Measurements from ENCODE around the gene BARHL1.

BARHL1 gene

DNA sequence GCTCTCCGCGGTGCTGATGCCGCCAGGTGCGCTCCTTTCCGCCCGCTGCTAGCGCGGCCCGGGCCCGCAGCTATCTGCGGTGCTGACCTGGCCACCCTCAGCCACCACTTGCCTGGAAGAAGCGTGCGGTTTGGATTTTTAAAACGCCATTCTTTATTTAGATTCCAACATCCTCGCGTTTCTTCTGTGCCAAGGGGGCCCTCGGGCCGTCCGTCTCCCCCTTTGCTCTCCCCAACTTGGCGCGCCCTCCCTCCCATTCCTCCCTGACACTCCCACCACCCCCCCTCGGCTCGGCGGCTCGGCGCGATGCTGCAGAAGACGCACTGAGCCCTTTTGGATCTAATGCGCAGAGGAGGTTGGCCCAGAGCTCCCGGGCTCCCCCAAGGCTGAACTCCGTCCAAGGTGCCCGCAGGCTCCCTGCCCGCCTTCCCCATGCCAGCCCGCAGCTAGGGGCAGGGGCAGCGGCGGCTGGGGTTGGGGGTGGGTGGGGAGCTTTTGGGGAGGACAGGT, at the start of gene BARHL1:
Gene BARHL1, plus strand, starts transcription at position 331 of the 510 bp plus-strand sequence. CDS start 192 bp downstream, outside the sequence.
- DNase-seq (ENCODE audit: low read depth, low spot score): no peak

DNA sequence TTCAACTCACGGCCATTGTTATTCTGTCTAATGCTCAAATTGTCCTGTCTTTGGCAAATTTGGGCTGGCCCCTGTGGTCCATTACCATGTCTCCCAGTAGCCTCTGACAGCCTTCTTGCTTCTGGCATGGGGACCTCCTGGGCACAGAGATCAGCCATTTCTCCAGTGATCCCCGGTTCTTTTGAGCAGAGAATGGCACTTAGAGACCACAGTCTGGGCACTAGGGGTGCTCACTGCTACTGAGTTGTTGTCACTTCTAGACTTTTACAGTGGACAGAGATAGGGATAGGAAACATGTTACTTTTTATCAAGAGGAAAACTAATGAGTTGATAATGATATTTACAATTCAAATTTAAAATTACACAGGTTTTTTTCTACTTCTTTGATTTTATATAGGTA, 47.6 kb upstream of the BARHL1 start:
- no peak for DNase-seq (ENCODE audit: low read depth, low spot score)

- DNase-seq (ENCODE audit: low read depth, low spot score): no peak
Measured at GRCh38 chr9:132536124-132536523, 46.3 kb upstream of the BARHL1 start.

DNA sequence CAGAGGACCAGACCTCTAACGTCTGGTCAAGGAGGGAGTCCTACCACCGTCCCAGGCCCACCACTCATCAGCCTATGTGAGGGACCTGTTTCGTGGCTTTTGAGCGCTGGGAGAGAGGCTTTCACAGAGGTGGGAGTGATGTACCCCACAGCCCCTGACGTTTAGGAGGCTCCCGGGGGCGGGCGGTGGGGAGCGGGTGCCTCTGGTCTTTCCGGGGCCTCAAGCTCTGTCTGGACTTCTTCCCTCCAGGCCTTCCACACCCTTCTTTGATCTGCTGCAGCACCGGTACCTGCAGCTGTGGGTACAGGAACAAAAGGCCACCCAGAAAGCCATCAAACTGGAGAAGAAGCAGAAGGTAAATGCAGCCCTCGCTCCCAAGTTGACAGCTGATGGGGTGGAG, 45.1 kb upstream of the BARHL1 start:
- DNase-seq (ENCODE audit: low read depth, low spot score): no peak

DNA sequence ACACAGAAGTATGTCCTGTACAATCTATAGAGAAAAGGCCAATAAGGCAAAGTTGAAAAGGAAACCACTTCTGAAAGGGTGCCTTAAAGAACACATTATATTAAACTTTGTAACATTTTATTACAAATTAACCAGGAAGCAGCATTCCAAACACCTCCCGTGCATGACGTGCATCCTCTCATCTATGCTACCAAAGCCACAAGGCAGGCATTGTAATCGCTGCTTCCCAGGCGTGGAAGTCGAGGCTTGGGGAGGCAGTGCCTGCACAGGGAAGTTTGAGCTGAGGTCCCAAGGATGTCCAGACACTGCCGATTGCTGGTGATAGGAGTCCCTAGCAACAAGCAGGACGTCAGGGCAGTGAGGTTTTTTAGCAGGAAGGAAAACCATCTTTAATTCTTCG, 44.3 kb upstream of the BARHL1 start:
- DNase-seq (ENCODE audit: low read depth, low spot score): no peak

DNA sequence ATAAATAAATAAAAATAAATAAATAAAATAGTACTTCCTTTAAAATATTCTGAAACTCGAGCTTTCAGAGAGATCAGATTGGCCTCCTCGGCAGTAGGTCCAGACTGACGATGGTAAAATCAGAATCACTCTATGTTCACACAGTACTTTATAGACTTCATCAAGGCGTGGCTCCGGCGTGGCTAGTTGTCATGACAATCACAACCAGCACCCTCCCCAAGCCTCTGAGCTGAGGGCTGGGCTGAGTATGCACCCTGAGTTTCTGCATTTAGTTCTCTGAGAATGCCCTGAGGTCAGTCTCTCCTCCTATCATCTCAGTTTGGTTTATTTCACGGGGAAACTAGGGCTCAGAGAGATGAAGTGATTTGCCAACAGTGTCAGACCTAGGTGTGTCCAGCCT, 43.3 kb upstream of the BARHL1 start:
- no peak for DNase-seq (ENCODE audit: low read depth, low spot score)

DNA sequence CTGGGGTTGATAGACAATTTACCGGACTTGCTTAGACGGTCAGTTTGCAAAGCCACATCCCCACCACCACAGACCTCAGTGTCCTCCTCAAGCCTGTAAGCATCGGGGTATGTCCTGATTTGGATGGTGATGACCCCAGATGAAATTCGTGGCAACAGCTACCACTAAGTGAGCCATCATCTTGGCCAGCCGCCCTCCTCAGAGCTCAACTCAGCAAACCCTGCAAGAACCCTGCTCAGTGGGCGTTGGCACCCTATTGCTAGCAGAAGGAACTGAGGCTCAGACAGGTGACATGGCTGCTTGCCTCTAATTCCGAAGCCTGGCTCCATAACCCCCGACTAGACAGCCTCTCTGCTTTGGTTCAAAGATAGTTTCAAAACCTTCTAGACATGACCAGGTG, 41.4 kb upstream of the BARHL1 start:
- no peak for DNase-seq (ENCODE audit: low read depth, low spot score)

DNA sequence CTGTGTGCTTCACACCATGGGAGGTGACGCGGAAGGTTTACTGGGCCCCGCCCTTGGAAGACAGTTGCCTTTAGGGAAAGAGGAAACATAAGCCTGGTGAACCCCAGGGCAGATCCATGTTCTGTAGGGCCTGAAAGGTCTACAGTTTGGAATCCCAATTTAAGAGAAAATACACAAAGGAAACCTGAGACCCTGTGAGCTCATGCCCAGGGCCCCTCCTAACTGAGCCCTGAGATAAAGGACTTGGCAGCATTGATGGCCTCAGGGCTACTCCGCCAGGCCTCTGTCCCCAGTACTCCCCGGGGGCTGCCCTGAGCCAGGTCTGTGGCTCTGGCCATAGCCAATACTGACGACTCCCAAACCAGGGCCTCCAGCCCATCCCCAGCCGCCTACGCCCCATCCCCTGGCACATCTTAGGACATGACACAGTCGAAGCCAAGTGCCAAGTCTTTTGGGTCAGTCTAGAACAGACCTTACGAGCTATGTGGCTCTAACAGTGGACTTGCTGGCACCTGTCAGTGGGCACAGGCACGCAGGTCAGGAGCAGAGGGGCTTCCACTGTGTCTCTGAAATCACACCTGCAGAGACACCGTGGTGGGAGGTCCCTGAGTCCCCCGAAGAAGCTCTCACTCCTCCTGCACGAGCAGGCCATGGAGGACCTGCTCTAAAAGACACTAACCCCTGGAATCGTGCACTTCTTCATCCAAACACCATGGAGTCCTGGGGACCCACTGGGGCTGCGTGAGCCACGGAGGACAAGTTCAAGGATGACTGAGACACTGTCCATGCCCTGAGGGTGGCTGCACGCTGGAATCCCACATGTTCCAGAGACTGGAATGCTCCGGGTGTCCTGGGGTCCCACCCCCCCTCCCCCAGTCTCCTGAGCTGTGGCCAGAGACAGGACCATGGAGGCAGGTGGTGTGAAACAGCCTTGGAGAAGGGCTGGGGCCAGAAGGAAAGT, 40.3 kb upstream of the BARHL1 start:
- no peak for DNase-seq (ENCODE audit: low read depth, low spot score)

DNA sequence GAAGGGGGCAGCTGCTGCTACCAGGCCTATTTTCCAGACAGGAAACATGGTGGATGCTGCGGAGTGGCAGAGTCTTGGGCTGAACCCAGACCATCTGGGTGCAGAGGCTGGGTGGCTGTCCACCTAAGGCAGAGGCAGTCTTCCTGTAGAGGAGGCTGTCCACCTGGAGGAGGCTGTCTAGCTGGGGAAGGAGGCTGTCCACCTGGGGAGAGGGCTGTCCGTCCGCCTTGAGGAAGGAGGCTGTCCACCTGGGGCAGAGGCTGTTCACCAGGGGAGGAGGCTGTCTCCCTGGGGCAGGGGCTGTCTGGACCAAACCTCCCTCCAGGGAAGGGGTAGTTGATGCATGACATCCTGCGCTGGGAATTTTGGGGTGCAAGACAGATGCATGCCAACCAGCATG, 39.2 kb upstream of the BARHL1 start:
- DNase-seq (ENCODE audit: low read depth, low spot score): no peak

DNA sequence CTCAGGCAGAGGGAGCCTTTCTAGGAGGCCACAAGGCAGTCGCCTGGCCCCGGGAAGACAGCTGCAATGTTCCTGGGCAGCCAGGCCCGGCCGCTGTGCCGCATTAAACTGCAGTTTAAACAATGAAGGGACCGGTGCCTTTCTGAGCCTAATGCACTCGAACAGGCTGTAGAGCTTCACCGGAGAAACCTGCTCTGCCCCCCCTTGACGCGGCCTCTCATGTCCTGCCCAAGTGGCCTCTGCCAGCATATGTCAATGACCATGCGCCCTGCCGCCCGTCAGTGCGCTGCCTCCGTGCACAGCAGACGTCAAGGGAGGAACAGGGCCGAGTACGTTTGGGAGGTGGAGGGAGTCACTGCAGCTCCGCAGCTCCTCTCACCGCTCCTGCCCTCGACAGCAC, 38.4 kb upstream of the BARHL1 start:
- DNase-seq (ENCODE audit: low read depth, low spot score): no peak

GRCh38 chr9:132545578-132545977, 36.8 kb upstream of the BARHL1 start:
- no peak for DNase-seq (ENCODE audit: low read depth, low spot score)

- DNase-seq (ENCODE audit: low read depth, low spot score): peak; percentile 72
Measured at GRCh38 chr9:132546148-132547051, 36.0 kb upstream of the BARHL1 start.

DNA sequence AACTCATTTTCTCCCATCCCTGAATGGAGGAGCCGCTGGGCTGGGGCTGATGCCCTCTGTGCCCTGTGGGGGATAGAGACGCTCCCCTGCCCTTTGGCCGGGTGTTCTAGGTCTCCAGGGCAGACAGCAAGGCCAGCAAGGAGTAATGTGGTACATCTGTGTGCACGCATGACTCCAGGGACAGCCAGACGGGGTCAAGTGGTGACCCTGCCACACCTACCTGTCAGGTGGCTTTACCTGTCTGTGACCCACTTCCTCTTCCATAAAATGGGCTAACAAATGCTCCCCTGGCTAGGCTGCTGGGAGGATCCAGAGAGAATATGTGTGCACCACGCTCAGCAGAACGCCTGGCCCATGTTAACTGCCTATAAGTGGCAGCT, 35.4 kb upstream of the BARHL1 start:
- no peak for DNase-seq (ENCODE audit: low read depth, low spot score)

DNA sequence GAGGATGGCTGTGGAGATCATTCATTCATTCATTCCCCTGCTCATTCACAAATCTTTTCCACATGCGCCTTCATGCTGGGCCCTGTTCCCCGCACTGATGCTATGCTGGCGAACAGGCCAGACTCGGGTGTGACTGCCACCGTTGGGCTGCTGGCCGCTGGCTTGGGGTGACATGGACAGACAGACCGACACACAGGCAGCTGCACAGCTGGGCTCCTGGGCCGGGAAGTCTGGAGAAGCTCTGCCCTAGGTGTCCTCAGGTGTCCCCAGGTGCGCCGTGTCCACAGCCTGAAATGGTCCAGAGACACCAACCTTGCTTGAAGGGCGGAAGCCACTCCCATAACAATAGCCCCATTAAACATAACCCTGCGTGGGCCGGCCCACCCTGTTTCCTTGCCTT, 35.0 kb upstream of the BARHL1 start:
- DNase-seq (ENCODE audit: low read depth, low spot score): no peak

DNA sequence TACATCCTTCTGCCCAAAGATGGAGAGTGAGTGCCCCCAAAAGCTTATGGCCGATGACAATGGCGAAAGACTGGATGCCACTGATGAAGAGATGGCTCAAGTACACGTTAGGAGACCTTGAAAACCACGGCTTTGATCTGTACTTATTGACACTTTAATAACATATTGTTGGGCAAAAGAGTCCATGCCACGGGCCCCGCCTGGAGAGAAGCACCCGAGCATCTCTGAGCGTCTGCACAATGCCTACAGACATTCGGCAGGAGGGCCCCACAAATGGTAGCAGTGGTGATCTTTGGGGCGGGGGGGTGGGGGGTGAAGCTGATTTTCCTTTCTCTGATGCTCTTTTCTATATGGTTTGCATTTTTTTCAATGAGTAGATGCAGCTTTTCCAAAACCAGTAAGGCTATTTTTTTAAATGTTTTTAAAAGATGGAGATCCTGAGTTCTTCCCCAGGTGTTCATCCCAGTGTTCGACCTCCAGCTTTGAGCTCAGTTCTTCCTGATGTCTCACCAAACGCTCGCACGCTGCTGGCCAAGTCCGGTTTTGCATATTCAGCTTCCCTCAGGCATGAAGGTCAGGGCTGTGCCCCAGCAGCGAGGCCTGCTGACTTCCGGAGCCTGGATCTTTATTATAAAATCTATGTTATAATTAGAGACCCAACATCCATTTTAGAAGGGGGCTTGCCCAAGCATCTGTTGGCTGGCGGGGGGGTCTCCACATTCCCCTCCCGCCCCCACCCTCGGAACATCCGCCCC, 34.3 kb upstream of the BARHL1 start:
- DNase-seq (ENCODE audit: low read depth, low spot score): no peak

DNA sequence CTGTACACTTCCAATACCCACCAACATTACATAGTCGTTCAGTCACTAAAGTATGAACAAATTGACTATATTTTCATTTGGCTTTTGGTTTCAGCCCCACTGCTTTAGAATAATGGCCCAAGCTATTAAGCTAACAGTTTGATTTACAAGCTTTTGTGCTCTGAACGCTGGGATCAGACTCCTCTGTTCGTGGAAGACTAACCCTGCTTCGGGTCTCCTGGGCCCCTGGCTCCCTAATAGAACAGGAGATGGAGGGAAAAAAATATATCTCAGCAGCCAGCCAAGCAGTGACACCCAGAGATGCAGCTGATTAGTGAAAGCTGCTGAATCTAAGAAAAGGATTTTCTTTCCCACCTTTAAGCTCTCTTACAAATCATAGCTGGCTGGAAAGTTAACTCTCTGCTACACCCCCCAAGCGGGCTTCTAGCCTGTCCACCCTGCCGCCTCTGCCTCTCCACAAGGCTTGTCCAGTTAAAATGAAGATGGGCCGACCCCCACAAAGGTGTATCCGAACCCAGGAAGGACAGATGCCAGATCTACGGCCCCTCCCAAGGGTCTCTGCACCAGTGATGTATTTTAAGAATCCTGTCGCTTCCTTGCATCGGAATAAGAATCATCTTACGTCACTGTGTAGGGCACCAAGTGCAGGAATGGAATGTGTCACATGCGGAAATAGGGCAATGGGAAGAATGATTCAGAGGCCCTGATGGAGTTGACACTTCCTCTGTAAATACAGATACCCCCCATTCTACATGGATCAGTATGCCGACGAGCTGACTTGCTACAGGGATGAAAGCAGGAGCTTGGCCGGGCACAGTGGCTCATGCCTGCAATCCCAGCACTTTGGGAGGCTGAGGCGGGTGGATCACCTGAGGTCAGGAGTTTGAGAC, 33.4 kb upstream of the BARHL1 start:
- DNase-seq (ENCODE audit: low read depth, low spot score): peak; percentile 44

DNA sequence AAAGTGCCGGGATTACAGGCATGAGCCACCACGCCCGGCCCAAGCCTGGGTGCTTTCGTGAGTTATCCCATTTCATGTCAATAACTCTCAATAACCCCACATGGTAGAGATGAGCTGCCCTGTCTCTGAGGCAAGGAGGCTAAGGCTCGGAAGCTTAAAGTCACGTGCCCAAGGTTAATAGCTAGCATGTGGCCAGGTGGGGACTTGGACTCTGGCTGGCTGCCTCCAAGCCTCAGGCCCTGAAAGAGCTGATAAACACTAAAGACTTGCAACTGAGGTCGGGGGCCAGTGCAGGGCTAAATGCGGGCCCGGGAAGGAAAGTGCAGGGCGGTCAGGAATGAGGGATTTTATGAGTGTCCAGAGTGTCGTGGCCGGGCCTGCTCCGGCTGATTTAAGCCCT, 30.9 kb upstream of the BARHL1 start:
- DNase-seq (ENCODE audit: low read depth, low spot score): no peak

DNA sequence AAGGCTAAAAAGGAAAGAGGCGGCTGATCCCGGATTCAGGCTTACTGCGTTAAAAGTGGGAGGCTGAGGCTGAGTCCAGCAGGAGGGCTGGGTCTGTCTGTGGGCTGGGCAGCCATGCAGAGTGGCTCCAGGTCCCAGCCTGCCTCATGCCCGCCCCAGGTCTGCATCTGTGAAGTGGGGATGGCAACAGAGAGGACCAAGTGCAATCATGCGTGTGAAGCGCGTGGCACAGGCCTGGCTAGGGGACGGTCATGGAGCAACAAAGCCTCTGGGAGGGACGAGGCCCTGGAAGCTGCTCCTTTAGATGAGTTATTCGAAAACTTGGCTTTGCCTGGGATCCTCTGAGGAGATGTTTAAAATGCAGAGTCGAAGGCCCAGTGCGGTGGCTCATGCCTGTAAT, 30.4 kb upstream of the BARHL1 start:
- no peak for DNase-seq (ENCODE audit: low read depth, low spot score)

GRCh38 chr9:132554755-132555154, 27.7 kb upstream of the BARHL1 start:
- DNase-seq (ENCODE audit: low read depth, low spot score): no peak

- no peak for DNase-seq (ENCODE audit: low read depth, low spot score)
Measured at GRCh38 chr9:132555528-132555927, 26.9 kb upstream of the BARHL1 start.

GRCh38 chr9:132556235-132556634, 26.2 kb upstream of the BARHL1 start:
- DNase-seq (ENCODE audit: low read depth, low spot score): no peak

All from astrocyte of the hippocampus (primary cell).